AG04449 (cell line): ENCODE data around the gene FRMD8.

ENCODE experiments used
- CTCF ChIA-PET: fragments of 350-600 bp; formaldehyde crosslinking; extraction: SDS; loops from one replicate; lab custom pipeline; 2021; ENCODE audit warnings: antibody characterized with exemption; lab: Yijun Ruan, JAX
- POLR2A ChIA-PET: fragments of 400-600, 350-600 bp; formaldehyde crosslinking; extraction: SDS; loops from one replicate; lab custom pipeline; 2020; ENCODE audit warnings: antibody characterized with exemption, inconsistent platforms; lab: Yijun Ruan, JAX
- DNase-seq: peaks from one replicate; pipeline ENCODE4 v3.0.0-alpha.2; 2010; ENCODE audit warnings: low read depth, low spot score
- H3K4me3 ChIP-seq: 2 replicates; pipeline ENCODE4 v1.5.1; 2011; ENCODE audit warnings: low read depth, mild to moderate bottlenecking, control low read depth, low read length
- CTCF ChIP-seq: IDR thresholded peaks from one replicate; pipeline ENCODE4 v1.5.1; 2011; ENCODE audit warnings: mild to moderate bottlenecking, moderate library complexity, low read length, control low read depth, inconsistent platforms; ENCODE audit not compliant: insufficient read depth; ENCODE audit errors: missing control alignments

Gene FRMD8

GRCh38 chr11:65379698-65380459 is 6.6 kb upstream of the FRMD8 start:
- POLR2A ChIA-PET: interaction anchor here (0.8 to 1.2 kb wide), 2 partner anchors 43 to 47 kb away, joined by 3 read pairs; partner anchors contain the start of gene NEAT1

GRCh38 chr11:65380460-65381119 is 5.8 kb upstream of the FRMD8 start:
- no peak for DNase-seq
- TF ChIP-seq CTCF: no peak
- CTCF ChIA-PET: interaction anchor here (1.0 to 6.6 kb wide), 6 partner anchors 10 to 130 kb away, joined by 3 to 43 read pairs (median 10); no protein-coding TSS in a partner anchor
- POLR2A ChIA-PET: interaction anchor here (1.2 kb wide), 1 partner anchor 127 kb away, joined by 3 read pairs; no protein-coding TSS in a partner anchor
- no peak overlapping the region for H3K4me3 ChIP-seq

More at GRCh38 chr11:65379698-65380459, 6.6 kb upstream of the FRMD8 start:
- no peak for DNase-seq
- H3K4me3 ChIP-seq: no peak overlapping the region
- CTCF ChIA-PET: interaction anchor here (1.4 to 6.6 kb wide), 4 partner anchors 11 to 131 kb away, joined by 7 to 43 read pairs (median 26); no protein-coding TSS in a partner anchor
- no peak for TF ChIP-seq CTCF

- ChIA-PET CTCF (interaction anchor here (1.0 to 6.6 kb wide), 7 partner anchors 9 to 129 kb away, joined by 3 to 43 read pairs (median 7); no protein-coding TSS in a partner anchor), POLR2A (interaction anchor here (0.6 to 4.1 kb wide), 7 partner anchors 11 to 126 kb away, joined by 3 to 41 read pairs (median 5); partner anchors contain the start of gene NEAT1)
These were observed 4.8 kb upstream of the FRMD8 start for GRCh38 chr11:65381716-65382032.

GRCh38 chr11:65382033-65382803 is 4.2 kb upstream of the FRMD8 start, which contains the start of gene SLC25A45:
SLC25A45 (minus strand) TSS chr11:65382646; CDS start chr11:65381951, 695 bp downstream.
- ChIA-PET POLR2A (interaction anchor here (0.6 to 4.1 kb wide), 7 partner anchors 9 to 125 kb away, joined by 3 to 41 read pairs (median 5); partner anchors contain the start of gene NEAT1), CTCF (interaction anchor here (1.1 to 6.6 kb wide), 5 partner anchors 9 to 128 kb away, joined by 3 to 43 read pairs (median 9); no protein-coding TSS in a partner anchor)
- peak; percentile 88 for TF ChIP-seq CTCF
- DNase-seq: peak; percentile 95
- H3K4me3 ChIP-seq: peak within 1 kb of the TSS; percentile 53

More at GRCh38 chr11:65381716-65382032, 4.8 kb upstream of the FRMD8 start:
- no peak for DNase-seq
- H3K4me3 ChIP-seq: peak overlapping the region; percentile 53
- TF ChIP-seq CTCF: no peak

GRCh38 chr11:65382804-65383368 is 3.6 kb upstream of the FRMD8 start:
- CTCF ChIA-PET: interaction anchor here (1.1 to 6.6 kb wide), 5 partner anchors 14 to 128 kb away, joined by 3 to 43 read pairs (median 6); no protein-coding TSS in a partner anchor
- peak overlapping the region; percentile 53 for H3K4me3 ChIP-seq
- no peak for TF ChIP-seq CTCF
- no peak for DNase-seq
- POLR2A ChIA-PET: interaction anchor here (1.0 to 4.1 kb wide), 6 partner anchors 10 to 125 kb away, joined by 3 to 41 read pairs (median 4); partner anchors contain the start of gene NEAT1
